Activated CD4-positive, alpha-beta T cell treated with anti-CD3 and anti-CD28 coated beads for 36 hours (primary cell): ENCODE measurements around the gene MICU2. TPM values are rescaled to one million over a fixed set of nuclear protein-coding genes. Genes with fewer than 3 reads are reported as not detected.

ENCODE experiments used
- ATAC-seq: fragments of 200-7000 bp; cut with Tn5 transposase; one replicate; pipeline ENCODE4 v1.10.0; 2021; ENCODE audit warnings: mild to moderate bottlenecking, moderate library complexity
- CTCF ChIA-PET: fragments of 350-600 bp; sonication (Branson Sonifier 250); formaldehyde crosslinking; loops from one replicate; lab custom pipeline; 2021; ENCODE audit warnings: antibody characterized with exemption; lab: Charles Lee
- POLR2A ChIA-PET: fragments of 350-600 bp; sonication (Branson Sonifier 250); formaldehyde crosslinking; loops from one replicate; lab custom pipeline; 2021; ENCODE audit warnings: antibody characterized with exemption, inconsistent platforms; lab: Charles Lee
- DNase-seq: peaks from one replicate; pipeline ENCODE4 v3.0.0-alpha.2; 2020
- H3K27ac Mint-ChIP-seq: one replicate; pipeline ENCODE4 v1.8.0; 2021; ENCODE audit warnings: mixed read lengths
- H3K27me3 Mint-ChIP-seq: one replicate; pipeline ENCODE4 v1.8.0; 2021; ENCODE audit warnings: mixed read lengths
- H3K36me3 Mint-ChIP-seq: one replicate; pipeline ENCODE4 v1.8.0; 2021; ENCODE audit warnings: low read depth, mixed read lengths
- H3K4me1 Mint-ChIP-seq: one replicate; pipeline ENCODE4 v1.8.0; 2021; ENCODE audit warnings: mixed read lengths
- H3K4me3 Mint-ChIP-seq: one replicate; pipeline ENCODE4 v1.8.0; 2021; ENCODE audit warnings: mild to moderate bottlenecking, moderate library complexity, mixed read lengths
- H3K9me3 Mint-ChIP-seq: one replicate; pipeline ENCODE4 v1.8.0; 2021; ENCODE audit warnings: low read depth, mixed read lengths
- intact Hi-C, 2 experiments: fragments of 100-400 bp; cut with DNase I in 1 of 2; cut with micrococcal nuclease in 1 of 2; formaldehyde crosslinking; loops; one replicate each; pipeline versions ENCODE4 v1.14.2 to v1.15.1; 2022 to 2024; cut with DNase I, micrococcal nuclease
- total RNA-seq, 2 experiments: library from RNA; stranded (reverse); gene quantifications; one replicate each; pipeline ENCODE4 v1.2.3, GENCODE V29; 2021

MICU2 gene
- total RNA-seq, 2 experiments from 2014 or later = 28.4 to 28.7 TPM

DNA sequence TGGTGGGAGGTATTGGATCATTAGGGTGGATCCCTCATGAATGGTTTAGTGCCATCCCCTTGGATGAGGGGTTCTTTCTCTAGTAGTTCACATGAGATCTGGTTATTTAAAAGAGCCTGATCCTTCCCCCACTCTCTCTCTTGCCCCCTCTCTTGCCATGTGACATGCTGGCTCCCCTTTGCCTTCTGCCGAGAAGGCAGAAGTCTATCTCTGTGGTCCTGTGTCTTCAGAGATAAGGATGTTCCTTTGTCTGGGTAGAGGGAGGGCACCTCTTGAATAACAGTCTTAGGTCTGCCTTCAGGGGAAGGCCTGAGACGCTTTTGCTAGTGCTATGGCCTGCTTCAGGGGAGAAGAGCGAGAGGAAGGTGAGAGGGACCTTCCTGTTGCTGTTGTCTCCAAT is 142.8 kb downstream of the MICU2 start:
- intact Hi-C loops = no loop called here
- peaks cover 14% of the 10 kb centered on the region for H3K4me1 Mint-ChIP-seq
- no peak overlapping the region for H3K4me3 Mint-ChIP-seq

GRCh38 chr13:21458813-21459701 is 144.9 kb downstream of the MICU2 start, which contains the start of gene ZDHHC20:
Gene ZDHHC20 (minus strand): TSS chr13:21459303. CDS start chr13:21459171, 132 bp downstream.
- peaks cover 25% of the 10 kb centered on the region for H3K4me1 Mint-ChIP-seq
- H3K36me3 Mint-ChIP-seq = peaks cover 17% of the 10 kb centered on the region
- H3K9me3 Mint-ChIP-seq = peaks cover 2% of the 10 kb centered on the region
- H3K27ac Mint-ChIP-seq = peak within 1 kb of the TSS; percentile 88
- intact Hi-C loops = loop anchor here (1.0 to 5.0 kb wide), 13 partner anchors 18 to 1916 kb away; partner anchors contain the start of genes EEF1AKMT1 (in 1 of the 2), FGF9 (in 1 of the 2), IFT88 (in 1 of the 2) and MRPL57 (in 1 of the 2)
- ChIA-PET CTCF (interaction anchor here (0.7 to 2.9 kb wide), 6 partner anchors 17 to 162 kb away, joined by 3 to 11 read pairs (median 4); no protein-coding TSS in a partner anchor), POLR2A (interaction anchor here (1.0 to 1.4 kb wide), 2 partner anchors 145 to 283 kb away, joined by 3 to 4 read pairs; partner anchors contain the start of genes MICU2, MRPL57 and SKA3)
- ATAC-seq (peak; percentile 83), DNase-seq (peak; percentile 93)
- no peaks in the 10 kb centered on the region for H3K27me3 Mint-ChIP-seq
- peak within 1 kb of the TSS; percentile 93 for H3K4me3 Mint-ChIP-seq

More for the DNA sequence above, 142.8 kb downstream of the MICU2 start:
- CTCF ChIA-PET = interaction anchor here (1.3 to 2.9 kb wide), 2 partner anchors 16 to 164 kb away, joined by 5 to 11 read pairs; no protein-coding TSS in a partner anchor
- no peak overlapping the region for H3K27ac Mint-ChIP-seq
- peaks cover 5% of the 10 kb centered on the region for H3K36me3 Mint-ChIP-seq
- no peaks in the 10 kb centered on the region for H3K9me3 Mint-ChIP-seq
- DNase-seq (no peak), ATAC-seq (no peak)
- POLR2A ChIA-PET = no interaction called here
- H3K27me3 Mint-ChIP-seq = no peaks in the 10 kb centered on the region

GRCh38 chr13:21458451-21458812 is 145.5 kb downstream of the MICU2 start:
- no peaks in the 10 kb centered on the region for H3K27me3 Mint-ChIP-seq
- H3K9me3 Mint-ChIP-seq = peaks cover 2% of the 10 kb centered on the region
- intact Hi-C loops = loop anchor here (1.0 to 5.0 kb wide), 7 partner anchors 22 to 1916 kb away; partner anchors contain the start of genes IFT88 (in 1 of the 2) and XPO4 (in 1 of the 2)
- H3K27ac Mint-ChIP-seq = peak overlapping the region; percentile 87
- DNase-seq (peak; percentile 75), ATAC-seq (peak; percentile 44)
- ChIA-PET POLR2A (interaction anchor here (1.0 to 1.4 kb wide), 2 partner anchors 145 to 282 kb away, joined by 3 to 4 read pairs; partner anchors contain the start of genes MICU2, MRPL57 and SKA3), CTCF (interaction anchor here (0.7 to 2.9 kb wide), 5 partner anchors 16 to 161 kb away, joined by 3 to 11 read pairs (median 4); no protein-coding TSS in a partner anchor)
- H3K36me3 Mint-ChIP-seq = peaks cover 18% of the 10 kb centered on the region
- H3K4me1 Mint-ChIP-seq = peaks cover 26% of the 10 kb centered on the region
- H3K4me3 Mint-ChIP-seq = peak overlapping the region; percentile 93

GRCh38 chr13:21453387-21454081 is 150.4 kb downstream of the MICU2 start:
- H3K36me3 Mint-ChIP-seq = peaks cover 33% of the 10 kb centered on the region
- ChIA-PET CTCF (interaction anchor here (1.0 kb wide), 1 partner anchor 31 kb away, joined by 5 read pairs; no protein-coding TSS in a partner anchor), POLR2A (no interaction called here)
- intact Hi-C loops = no loop called here
- peaks cover 43% of the 10 kb centered on the region for H3K4me1 Mint-ChIP-seq
- no peak overlapping the region for H3K27ac Mint-ChIP-seq
- DNase-seq (no peak), ATAC-seq (no peak)
- H3K27me3 Mint-ChIP-seq = no peaks in the 10 kb centered on the region
- no peak overlapping the region for H3K4me3 Mint-ChIP-seq
- peaks cover 11% of the 10 kb centered on the region for H3K9me3 Mint-ChIP-seq

DNA sequence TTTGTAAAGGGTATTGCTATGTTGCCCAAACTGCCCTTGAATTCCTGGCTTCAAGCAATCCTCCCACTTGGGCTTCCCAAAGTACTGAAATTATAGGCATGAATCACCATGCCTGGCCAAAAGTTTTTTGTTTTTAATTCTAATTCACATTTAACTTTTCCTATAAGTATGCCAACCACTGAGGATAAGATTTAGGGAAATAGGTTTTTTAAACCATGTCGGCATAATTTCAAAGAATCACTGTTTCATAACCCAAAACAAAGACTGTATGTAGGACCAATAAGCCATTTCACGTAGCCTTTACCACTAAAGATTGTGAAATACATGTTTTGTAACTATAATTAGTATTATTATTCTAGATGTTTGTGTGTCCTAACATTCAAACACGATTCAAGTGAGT is 153.0 kb downstream of the MICU2 start:
- POLR2A ChIA-PET = interaction anchor here (0.7 kb wide), 1 partner anchor 1927 kb away, joined by 3 read pairs; no protein-coding TSS in a partner anchor
- no peak for ATAC-seq
- Mint-ChIP-seq H3K36me3 (peaks cover 34% of the 10 kb centered on the region), H3K9me3 (peaks cover 11% of the 10 kb centered on the region), H3K27ac (no peak overlapping the region), H3K27me3 (no peaks in the 10 kb centered on the region), H3K4me3 (no peak overlapping the region), H3K4me1 (peaks cover 36% of the 10 kb centered on the region)
- CTCF ChIA-PET = no interaction called here
- DNase-seq = no peak
- intact Hi-C loops = no loop called here

DNA sequence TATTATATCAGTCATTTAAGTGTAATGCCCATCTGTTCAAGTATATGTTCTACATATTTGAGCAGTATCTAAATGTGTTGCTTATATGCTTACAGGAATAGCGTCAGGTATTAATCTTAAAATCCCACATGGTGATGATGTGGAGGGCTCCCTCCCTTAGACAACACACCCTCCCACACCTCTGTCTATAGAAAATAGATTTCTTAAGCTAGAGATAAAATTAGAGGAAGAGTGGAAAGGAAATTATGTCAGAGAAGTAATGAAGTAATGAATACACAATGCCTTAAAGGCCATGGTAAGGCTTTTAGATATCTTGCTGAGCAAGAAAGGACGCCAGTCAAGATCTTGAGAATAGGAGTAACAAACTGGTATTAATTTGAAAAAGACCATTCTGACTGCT is 157.3 kb downstream of the MICU2 start:
- no peak overlapping the region for H3K27ac Mint-ChIP-seq
- H3K4me3 Mint-ChIP-seq = no peak overlapping the region
- no peaks in the 10 kb centered on the region for H3K9me3 Mint-ChIP-seq
- POLR2A ChIA-PET = interaction anchor here (0.5 kb wide), 1 partner anchor 229 kb away, joined by 4 read pairs; no protein-coding TSS in a partner anchor
- ATAC-seq (no peak), DNase-seq (no peak)
- CTCF ChIA-PET = interaction anchor here (0.7 kb wide), 1 partner anchor 315 kb away, joined by 4 read pairs; no protein-coding TSS in a partner anchor
- H3K36me3 Mint-ChIP-seq = peaks cover 15% of the 10 kb centered on the region
- H3K27me3 Mint-ChIP-seq = no peaks in the 10 kb centered on the region
- H3K4me1 Mint-ChIP-seq = peaks cover 28% of the 10 kb centered on the region
- intact Hi-C loops = no loop called here

GRCh38 chr13:21445759-21446158 is 158.2 kb downstream of the MICU2 start:
- no peaks in the 10 kb centered on the region for H3K27me3 Mint-ChIP-seq
- ATAC-seq = no peak
- POLR2A ChIA-PET = no interaction called here

DNA sequence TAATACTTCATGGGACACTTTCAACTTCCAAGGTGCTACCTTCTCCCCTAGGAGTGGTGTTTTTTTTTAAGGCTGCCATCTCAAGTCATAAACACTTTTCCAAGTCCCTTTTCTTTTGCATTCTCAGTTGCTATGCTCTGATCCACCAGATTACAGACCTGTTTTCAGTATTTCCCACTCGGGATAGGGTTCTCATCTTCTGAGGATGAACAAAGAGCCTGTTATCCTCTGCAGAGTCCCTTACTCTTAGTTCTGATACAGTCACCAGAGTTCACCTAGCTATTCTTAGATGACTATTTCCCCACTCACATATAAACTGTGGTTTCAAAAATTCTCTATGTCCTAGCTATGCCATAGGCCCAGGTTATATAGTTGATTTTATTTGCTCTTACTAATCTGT is 160.8 kb downstream of the MICU2 start:
- Mint-ChIP-seq H3K27ac (no peak overlapping the region), H3K36me3 (peaks cover 24% of the 10 kb centered on the region)
- POLR2A ChIA-PET = no interaction called here

More at GRCh38 chr13:21445759-21446158, 158.2 kb downstream of the MICU2 start:
- CTCF ChIA-PET = interaction anchor here (0.6 to 2.4 kb wide), 4 partner anchors 28 to 400 kb away, joined by 3 to 6 read pairs (median 4); no protein-coding TSS in a partner anchor
- no peak for DNase-seq
- no peak overlapping the region for H3K27ac Mint-ChIP-seq
- no peaks in the 10 kb centered on the region for H3K9me3 Mint-ChIP-seq
- intact Hi-C loops = no loop called here
- H3K4me1 Mint-ChIP-seq = peaks cover 29% of the 10 kb centered on the region
- no peak overlapping the region for H3K4me3 Mint-ChIP-seq
- peaks cover 16% of the 10 kb centered on the region for H3K36me3 Mint-ChIP-seq

More for the DNA sequence above, 160.8 kb downstream of the MICU2 start:
- peaks cover 34% of the 10 kb centered on the region for H3K4me1 Mint-ChIP-seq
- CTCF ChIA-PET = interaction anchor here (2.4 kb wide), 1 partner anchor 34 kb away, joined by 6 read pairs; no protein-coding TSS in a partner anchor
- H3K4me3 Mint-ChIP-seq = no peak overlapping the region
- intact Hi-C loops = no loop called here
- H3K27me3 Mint-ChIP-seq = no peaks in the 10 kb centered on the region
- no peak for DNase-seq
- no peak for ATAC-seq
- peaks cover 5% of the 10 kb centered on the region for H3K9me3 Mint-ChIP-seq
